ENCODE data around the gene TM4SF4.

Gene TM4SF4

GRCh38 chr3:149490260-149490971 is 15.9 kb downstream of the TM4SF4 start:
- TF ChIP-seq, protein P1, sequence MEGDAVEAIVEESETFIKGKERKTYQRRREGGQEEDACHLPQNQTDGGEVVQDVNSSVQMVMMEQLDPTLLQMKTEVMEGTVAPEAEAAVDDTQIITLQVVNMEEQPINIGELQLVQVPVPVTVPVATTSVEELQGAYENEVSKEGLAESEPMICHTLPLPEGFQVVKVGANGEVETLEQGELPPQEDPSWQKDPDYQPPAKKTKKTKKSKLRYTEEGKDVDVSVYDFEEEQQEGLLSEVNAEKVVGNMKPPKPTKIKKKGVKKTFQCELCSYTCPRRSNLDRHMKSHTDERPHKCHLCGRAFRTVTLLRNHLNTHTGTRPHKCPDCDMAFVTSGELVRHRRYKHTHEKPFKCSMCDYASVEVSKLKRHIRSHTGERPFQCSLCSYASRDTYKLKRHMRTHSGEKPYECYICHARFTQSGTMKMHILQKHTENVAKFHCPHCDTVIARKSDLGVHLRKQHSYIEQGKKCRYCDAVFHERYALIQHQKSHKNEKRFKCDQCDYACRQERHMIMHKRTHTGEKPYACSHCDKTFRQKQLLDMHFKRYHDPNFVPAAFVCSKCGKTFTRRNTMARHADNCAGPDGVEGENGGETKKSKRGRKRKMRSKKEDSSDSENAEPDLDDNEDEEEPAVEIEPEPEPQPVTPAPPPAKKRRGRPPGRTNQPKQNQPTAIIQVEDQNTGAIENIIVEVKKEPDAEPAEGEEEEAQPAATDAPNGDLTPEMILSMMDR (IDR thresholded peaks at IDR 0.05; ENCODE audit: insufficient read depth, missing control alignments): no peak
- DNase-seq (ENCODE audit: insufficient read length, low spot score) (no peak), FAIRE-seq (no peak)

GRCh38 chr3:149493315-149494021 is 19.0 kb downstream of the TM4SF4 start:
- DNase-seq (ENCODE audit: insufficient read length, low spot score) (no peak), FAIRE-seq (no peak)
- TF ChIP-seq, protein P1 (IDR thresholded peaks at IDR 0.05; ENCODE audit: insufficient read depth, missing control alignments): no peak

DNA sequence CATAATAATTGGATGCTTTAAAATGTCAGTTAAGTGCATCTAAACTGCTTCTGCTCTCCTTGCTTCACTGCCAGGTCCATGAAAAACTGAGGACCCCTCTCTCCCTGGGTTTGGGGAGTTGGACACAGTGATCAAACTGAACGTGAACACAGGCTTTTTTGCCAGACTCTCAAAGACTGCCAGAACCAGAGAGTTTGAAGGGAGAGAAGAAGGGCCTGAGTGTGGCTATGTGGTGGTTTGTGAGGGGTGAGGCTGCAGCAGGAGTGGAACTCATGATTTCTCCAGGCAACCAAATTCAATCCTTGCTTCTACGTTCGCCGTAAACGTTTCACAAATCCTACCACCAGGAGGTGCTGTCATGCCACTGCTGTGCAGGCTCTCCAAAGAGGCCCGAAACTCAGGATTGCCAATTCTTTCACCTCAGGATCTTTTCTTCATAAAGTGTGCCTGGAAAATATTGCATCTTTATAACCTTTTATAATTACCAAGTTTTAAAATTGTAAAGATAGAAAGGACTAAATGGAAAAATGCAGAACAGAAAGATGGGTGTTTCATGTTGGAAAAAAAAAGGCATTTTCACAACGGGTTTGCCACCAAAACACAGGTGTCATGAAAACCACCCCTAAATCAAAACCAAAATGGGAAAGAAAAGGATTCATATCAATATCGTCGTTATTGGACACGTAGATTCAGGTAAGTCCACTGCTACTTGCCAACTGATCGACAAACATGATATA is 19.7 kb downstream of the TM4SF4 start:
- no peak for FAIRE-seq
- TF ChIP-seq, protein P1 (IDR thresholded peaks at IDR 0.05; ENCODE audit: insufficient read depth, missing control alignments): peak; percentile 87
- DNase-seq (ENCODE audit: insufficient read length, low spot score): no peak

DNA sequence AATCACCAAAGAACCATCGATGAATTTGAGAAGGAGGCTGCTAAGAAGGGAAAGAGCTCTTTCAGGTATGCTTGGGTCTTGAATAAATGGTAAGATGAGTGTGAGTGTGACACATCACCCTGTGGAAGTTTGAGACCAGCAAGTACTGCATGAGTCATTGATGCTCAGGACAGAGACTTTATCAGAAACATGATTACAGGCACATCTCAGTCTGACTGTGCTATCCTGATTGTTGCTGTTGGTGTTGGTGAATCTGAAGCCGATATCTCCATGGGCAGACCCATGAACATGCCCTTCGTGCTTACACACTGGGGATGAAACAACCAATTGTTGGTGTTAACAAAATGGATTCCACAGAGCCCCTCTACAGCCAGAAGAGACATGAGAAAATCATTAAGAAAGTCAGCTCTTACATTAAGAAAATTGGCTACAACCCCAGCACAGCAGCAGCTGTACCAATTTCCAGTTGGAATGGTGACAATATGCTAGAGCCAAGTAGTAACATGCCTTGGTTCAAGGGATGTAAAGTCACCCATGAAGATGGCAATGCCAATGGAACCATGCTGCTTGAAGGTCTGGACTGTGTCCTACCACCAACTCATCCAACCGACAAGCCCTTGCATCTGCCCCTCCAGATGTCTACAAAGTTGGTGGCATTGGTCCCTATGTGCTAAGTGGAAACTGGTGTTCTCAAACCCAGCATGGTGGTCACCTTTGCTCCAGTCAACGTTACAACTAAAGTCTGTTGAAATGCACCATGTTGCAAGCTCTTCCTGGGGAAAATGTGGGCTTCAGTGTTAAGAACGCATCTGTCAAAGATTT is 20.5 kb downstream of the TM4SF4 start:
- no peak for FAIRE-seq
- TF ChIP-seq, protein P1 (IDR thresholded peaks at IDR 0.05; ENCODE audit: insufficient read depth, missing control alignments): no peak
- DNase-seq (ENCODE audit: insufficient read length, low spot score): no peak

- FAIRE-seq: no peak
- TF ChIP-seq, protein P1 (IDR thresholded peaks at IDR 0.05; ENCODE audit: insufficient read depth, missing control alignments): no peak
- DNase-seq (ENCODE audit: insufficient read length, low spot score): no peak
Measured at GRCh38 chr3:149495581-149496125, 21.2 kb downstream of the TM4SF4 start.

- DNase-seq (ENCODE audit: insufficient read length, low spot score) (no peak), FAIRE-seq (no peak)
- TF ChIP-seq, protein P1 (IDR thresholded peaks at IDR 0.05; ENCODE audit: insufficient read depth, missing control alignments): no peak
Measured at GRCh38 chr3:149496891-149497290, 22.4 kb downstream of the TM4SF4 start.

All from D721Med (cell line).